H1 (cell line): ENCODE data around the gene AGBL5. TPM values are rescaled to one million over a fixed set of nuclear protein-coding genes. Genes with fewer than 3 reads are reported as not detected.

Experiments
- CTCF ChIA-PET: fragments of 300-600 bp; sonication (Branson Sonifier 250); formaldehyde crosslinking; loops from one replicate; lab custom pipeline; 2021; ENCODE audit not compliant: partially characterized antibody; lab: Charles Lee
- POLR2A ChIA-PET: fragments of 300-600 bp; sonication (Branson Sonifier 250); formaldehyde crosslinking; loops from one replicate; lab custom pipeline; 2021; ENCODE audit warnings: inconsistent platforms; ENCODE audit not compliant: partially characterized antibody; lab: Charles Lee
- DNase-seq, 2 experiments: peaks; one replicate each; pipeline versions ENCODE4 v3.0.0 to v3.0.0-alpha.2; 2010 to 2022; ENCODE audit warnings: low spot score in 2 of 2, low read depth in 1 of 2, mixed read lengths in 1 of 2
- FAIRE-seq: peaks from 2 replicates; lab custom pipeline; 2011; peaks lifted over from hg19 to GRCh38; lab: Jason Lieb, UNC
- H2AFZ ChIP-seq: 2 replicates; pipeline ENCODE4 v1.8.1; 2012; ENCODE audit warnings: low read length, inconsistent platforms
- H2AK5ac ChIP-seq: 2 replicates; pipeline ENCODE4 v1.6.1; 2013; ENCODE audit warnings: low read depth, low read length
- H2BK120ac ChIP-seq: replicated peaks from 2 replicates; pipeline ENCODE3; 2013; ENCODE audit warnings: low read depth, low read length, inconsistent platforms
- H2BK12ac ChIP-seq: 2 replicates; pipeline ENCODE4 v1.6.1; 2013; ENCODE audit warnings: low read depth, low read length
- H2BK15ac ChIP-seq: 2 replicates; pipeline ENCODE4 v1.6.1; 2013; ENCODE audit warnings: low read length
- H2BK20ac ChIP-seq: 2 replicates; pipeline ENCODE4 v1.6.1; 2013; ENCODE audit warnings: low read length
- H2BK5ac ChIP-seq: 2 replicates; pipeline ENCODE4 v1.6.1; 2013; ENCODE audit warnings: low read depth, low read length
- H3K14ac ChIP-seq: 2 replicates; pipeline ENCODE4 v1.6.1; 2013; ENCODE audit warnings: inconsistent platforms; ENCODE audit not compliant: insufficient read length
- H3K18ac ChIP-seq: 2 replicates; pipeline ENCODE4 v1.6.1; 2013; ENCODE audit warnings: low read length; ENCODE audit errors: extremely low read depth
- H3K23ac ChIP-seq: 2 replicates; pipeline ENCODE4 v1.6.1; 2013; ENCODE audit warnings: inconsistent platforms; ENCODE audit not compliant: insufficient read length
- H3K23me2 ChIP-seq: 2 replicates; pipeline ENCODE4 v1.6.1; 2013; ENCODE audit warnings: low read depth, low read length
- H3K27ac ChIP-seq: 2 replicates; pipeline ENCODE4 v1.6.1; 2011; ENCODE audit warnings: low read depth, low read length, inconsistent platforms
- H3K27me3 ChIP-seq, 4 experiments: replicated peaks in 1 of 4; 1 replicate in 1 of 4; 2 replicates in 3 of 4; pipeline versions ENCODE4 v1.6.1 to v1.8.1; 2011 to 2013; ENCODE audit warnings: low read length in 3 of 4, mild to moderate bottlenecking in 3 of 4, inconsistent platforms in 2 of 4, mixed read lengths in 2 of 4, moderate library complexity in 1 of 4; ENCODE audit not compliant: control insufficient read depth in 3 of 4, insufficient read depth in 3 of 4; ENCODE audit errors: extremely low read depth in 1 of 4
- H3K36me3 ChIP-seq, 4 experiments: 2 replicates each; pipeline versions ENCODE4 v1.6.1 to v1.8.1; 2011 to 2013; ENCODE audit warnings: mild to moderate bottlenecking in 4 of 4, low read length in 3 of 4, moderate library complexity in 2 of 4, control low read depth in 1 of 4, inconsistent platforms in 1 of 4; ENCODE audit not compliant: insufficient read depth in 4 of 4, control insufficient read depth in 2 of 4
- H3K4ac ChIP-seq: replicated peaks from 2 replicates; pipeline ENCODE3; 2013; ENCODE audit warnings: low read length, low read depth, mixed read lengths, inconsistent platforms; ENCODE audit not compliant: insufficient read length
- H3K4me1 ChIP-seq, 4 experiments: replicated peaks in 1 of 4; 1 replicate in 1 of 4; 2 replicates in 3 of 4; pipeline versions ENCODE4 v1.6.1 to v1.8.1; 2011 to 2013; ENCODE audit warnings: low read length in 3 of 4, inconsistent platforms in 2 of 4, mixed read lengths in 1 of 4; ENCODE audit not compliant: insufficient read depth in 4 of 4, control insufficient read depth in 3 of 4
- H3K4me2 ChIP-seq, 2 experiments: 2 replicates each; pipeline versions ENCODE4 v1.6.1 to v1.8.1; 2011 to 2013; ENCODE audit warnings: low read depth in 2 of 2, low read length in 2 of 2, control low read depth in 1 of 2, inconsistent platforms in 1 of 2, mild to moderate bottlenecking in 1 of 2; ENCODE audit not compliant: insufficient read depth in 1 of 2
- H3K4me3 ChIP-seq, 4 experiments: fragments of 200-600, 300-600 bp in 1 of 4; sonication (generic), shearing (Covaris generic), sonication (Bioruptor Twin) in 1 of 4; 2 replicates each; pipeline versions ENCODE4 v1.5.1 to v1.8.1; 2011 to 2016; ENCODE audit warnings: low read length in 4 of 4, low read depth in 3 of 4, control low read depth in 2 of 4, inconsistent platforms in 2 of 4, mild to moderate bottlenecking in 2 of 4, mixed read lengths in 1 of 4, moderate library complexity in 1 of 4; ENCODE audit not compliant: insufficient read depth in 2 of 4; ENCODE audit errors: extremely low read depth in 1 of 4
- H3K56ac ChIP-seq: replicated peaks from 2 replicates; pipeline ENCODE3; 2013; ENCODE audit warnings: low read depth, mild to moderate bottlenecking, mixed read lengths, low read length, inconsistent platforms; ENCODE audit not compliant: insufficient read length
- H3K79me1 ChIP-seq: 2 replicates; pipeline ENCODE4 v1.6.1; 2013; ENCODE audit warnings: low read depth, low read length, control low read depth
- H3K79me2 ChIP-seq, 2 experiments: 2 replicates each; pipeline versions ENCODE4 v1.6.1 to v1.8.1; 2012 to 2013; ENCODE audit warnings: low read length in 2 of 2, mild to moderate bottlenecking in 2 of 2, inconsistent platforms in 1 of 2; ENCODE audit not compliant: insufficient read depth in 2 of 2, control insufficient read depth in 1 of 2
- H3K9ac ChIP-seq, 4 experiments: replicated peaks in 1 of 4; 1 replicate in 1 of 4; 2 replicates in 3 of 4; pipeline versions ENCODE4 v1.6.1 to v1.8.1; 2011 to 2013; ENCODE audit warnings: low read depth in 3 of 4, low read length in 3 of 4, control low read depth in 2 of 4, mild to moderate bottlenecking in 2 of 4, moderate library complexity in 2 of 4, inconsistent platforms in 1 of 4; ENCODE audit errors: extremely low read depth in 1 of 4
- H3K9me3 ChIP-seq, 2 experiments: 2 replicates each; pipeline versions ENCODE4 v1.6.1 to v1.8.1; 2012 to 2013; ENCODE audit warnings: mild to moderate bottlenecking in 2 of 2, moderate library complexity in 2 of 2, control low read depth in 1 of 2, inconsistent platforms in 1 of 2, low read depth in 1 of 2, low read length in 1 of 2, mixed read lengths in 1 of 2; ENCODE audit not compliant: insufficient read depth in 2 of 2
- H4K20me1 ChIP-seq, 2 experiments: replicated peaks in 1 of 2; 2 replicates each; pipeline versions ENCODE3 to v1.8.1; 2011 to 2013; ENCODE audit warnings: inconsistent platforms in 2 of 2, low read length in 2 of 2, mild to moderate bottlenecking in 1 of 2; ENCODE audit not compliant: insufficient read depth in 2 of 2, control insufficient read depth in 1 of 2
- H4K5ac ChIP-seq: 2 replicates; pipeline ENCODE4 v1.6.1; 2013; ENCODE audit warnings: low read length, low read depth, mixed read lengths, inconsistent platforms; ENCODE audit not compliant: insufficient read length
- H4K8ac ChIP-seq: 2 replicates; pipeline ENCODE4 v1.8.0; 2013; ENCODE audit warnings: mild to moderate bottlenecking, moderate library complexity, low read length, inconsistent platforms; ENCODE audit not compliant: insufficient read depth; ENCODE audit errors: extremely low read depth
- H4K91ac ChIP-seq: replicated peaks from 2 replicates; pipeline ENCODE3; 2013; ENCODE audit warnings: low read length, mixed read lengths, inconsistent platforms; ENCODE audit not compliant: insufficient read length
- ATF2 ChIP-seq: IDR thresholded peaks from 2 replicates; pipeline ENCODE4 v1.6.1; 2012; ENCODE audit warnings: low read length, inconsistent platforms
- BRCA1 ChIP-seq: IDR thresholded peaks from 2 replicates; pipeline ENCODE4 v1.6.1; 2012; ENCODE audit warnings: low read depth, low read length, improper control_type of control experiment
- CEBPB ChIP-seq: IDR thresholded peaks from 2 replicates; pipeline ENCODE4 v1.6.1; 2012; ENCODE audit warnings: low read depth, low read length
- GABPA ChIP-seq: IDR thresholded peaks from 2 replicates; pipeline ENCODE4 v1.6.1; 2011; ENCODE audit warnings: mild to moderate bottlenecking, low read length, moderate library complexity, borderline replicate concordance; ENCODE audit not compliant: insufficient read depth
- TAF1 ChIP-seq: IDR thresholded peaks from 2 replicates; pipeline ENCODE4 v1.6.1; 2011; ENCODE audit warnings: mild to moderate bottlenecking, low read depth, low read length
- TBP ChIP-seq: IDR thresholded peaks from 2 replicates; pipeline ENCODE4 v1.6.1; 2011; ENCODE audit warnings: low read depth, low read length, improper control_type of control experiment
- TCF12 ChIP-seq: IDR thresholded peaks from 2 replicates; pipeline ENCODE4 v1.6.1; 2011; ENCODE audit warnings: low read depth, mild to moderate bottlenecking, low read length
- WGBS, 2 experiments: shearing (Covaris generic) in 1 of 2; methylation state at CpG; one replicate each; pipeline versions ENCODE4 v1.1.6 to v1.1.7; 2013 to 2015; ENCODE audit warnings: low lambda C conversion rate in 2 of 2, mixed read lengths in 2 of 2, inconsistent platforms in 1 of 2, low coverage in 1 of 2, missing lambda C conversion rate in 1 of 2; ENCODE audit not compliant: insufficient replicate concordance in 2 of 2, insufficient coverage in 1 of 2, insufficient read length in 1 of 2; ENCODE audit errors: extremely low coverage in 1 of 2, missing lambda C conversion rate in 1 of 2; 5-methylcytosine and 5-hydroxymethylcytosine counted together
- polyA plus RNA-seq, 7 experiments: library from polyadenylated mRNA; depleted of rRNA in 3 of 7; stranded (reverse) in 5 of 7; unstranded in 2 of 7; fragments of >200 nt in 5 of 7; fragments of 200-250 nt in 2 of 7; gene quantifications; 1 replicate in 5 of 7; 2 replicates in 1 of 7; 4 replicates in 1 of 7; pipeline versions ENCODE4 v1.2.1 to v1.2.3, GENCODE V29; 2011 to 2013; ENCODE audit warnings: missing spikeins in 2 of 7, mixed read lengths in 2 of 7
- total RNA-seq: library from RNA; stranded (reverse); fragmentation: NEBNext Ultra II Directional; extraction: Animal tissue kit (Norgen Biotek cat#: 25700); gene quantifications from 2 replicates; pipeline ENCODE4 v1.2.1, GENCODE V29; 2021

Gene AGBL5
- total and polyA plus RNA-seq, 2 of the 8 experiments (the other 6 are each of a cell fraction or from before 2014, with no cell fraction given), result 45.4 to 62.0 TPM

GRCh38 chr2:27053321-27053720 lies 1.9 kb downstream of the AGBL5 start:
- Histone ChIP-seq H4K20me1 (peaks cover 0 to 4% of the 10 kb centered on the region in 2 experiments), H3K18ac (no peak overlapping the region), H2BK20ac (no peak overlapping the region), H3K23ac (no peak overlapping the region), H3K79me1 (no peaks in the 10 kb centered on the region), H3K23me2 (peaks cover 13% of the 10 kb centered on the region), H4K5ac (no peak overlapping the region), H2AK5ac (no peak overlapping the region), H2BK120ac (no peak overlapping the region), H3K4me2 (peak overlapping the region in 1 of 2 experiments; percentile 72; a peak in 1 of 4 replicates), H3K56ac (no peak overlapping the region), H2BK5ac (no peak overlapping the region), H2BK15ac (no peak overlapping the region), H3K79me2 (no peaks in the 10 kb centered on the region), H4K91ac (no peak overlapping the region), H3K27me3 (no peaks in the 10 kb centered on the region), H3K4me3 (no peak overlapping the region), H3K4ac (no peak overlapping the region), H3K14ac (no peak overlapping the region), H3K9me3 (no peaks in the 10 kb centered on the region), H3K9ac (no peak overlapping the region), H2BK12ac (no peak overlapping the region), H3K27ac (no peak overlapping the region), H3K36me3 (peaks cover 17 to 33% (median 23%) of the 10 kb centered on the region in 4 experiments), H2AFZ (no peak overlapping the region), H3K4me1 (no peaks in the 10 kb centered on the region; a peak in 4 of 7 replicates), H4K8ac (no peak overlapping the region)
- ChIA-PET POLR2A (interaction anchor here (1.1 to 19.3 kb wide), 6 partner anchors 13 to 303 kb away, joined by 3 to 441 read pairs (median 4); partner anchors contain the start of genes EMILIN1, GTF3C2, OST4 and TMEM214), CTCF (interaction anchor here (1.4 to 18.3 kb wide), 4 partner anchors 11 to 131 kb away, joined by 3 to 160 read pairs (median 6); partner anchors contain the start of genes EMILIN1 and KHK)
- FAIRE-seq (no peak), DNase-seq (no peak)
- 87% methylated on average over 11 of the region's 11 CpGs; no CpG with 5 or more reads in 1 of the 2 experiments for WGBS, 2 experiments
- no peak for TF ChIP-seq TBP
- TF ChIP-seq CEBPB, result no peak
- no peak for TF ChIP-seq ATF2
- no peak for TF ChIP-seq TCF12
- TF ChIP-seq GABPA, result no peak
- no peak for TF ChIP-seq BRCA1
- no peak for TF ChIP-seq TAF1
